ENCODE results near the gene IL20RA.

- no peak for TF ChIP-seq EZH2phosphoT487 (IDR thresholded peaks at IDR 0.05; ENCODE audit: low read length)
- TF ChIP-seq, protein P1, sequence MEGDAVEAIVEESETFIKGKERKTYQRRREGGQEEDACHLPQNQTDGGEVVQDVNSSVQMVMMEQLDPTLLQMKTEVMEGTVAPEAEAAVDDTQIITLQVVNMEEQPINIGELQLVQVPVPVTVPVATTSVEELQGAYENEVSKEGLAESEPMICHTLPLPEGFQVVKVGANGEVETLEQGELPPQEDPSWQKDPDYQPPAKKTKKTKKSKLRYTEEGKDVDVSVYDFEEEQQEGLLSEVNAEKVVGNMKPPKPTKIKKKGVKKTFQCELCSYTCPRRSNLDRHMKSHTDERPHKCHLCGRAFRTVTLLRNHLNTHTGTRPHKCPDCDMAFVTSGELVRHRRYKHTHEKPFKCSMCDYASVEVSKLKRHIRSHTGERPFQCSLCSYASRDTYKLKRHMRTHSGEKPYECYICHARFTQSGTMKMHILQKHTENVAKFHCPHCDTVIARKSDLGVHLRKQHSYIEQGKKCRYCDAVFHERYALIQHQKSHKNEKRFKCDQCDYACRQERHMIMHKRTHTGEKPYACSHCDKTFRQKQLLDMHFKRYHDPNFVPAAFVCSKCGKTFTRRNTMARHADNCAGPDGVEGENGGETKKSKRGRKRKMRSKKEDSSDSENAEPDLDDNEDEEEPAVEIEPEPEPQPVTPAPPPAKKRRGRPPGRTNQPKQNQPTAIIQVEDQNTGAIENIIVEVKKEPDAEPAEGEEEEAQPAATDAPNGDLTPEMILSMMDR (IDR thresholded peaks at IDR 0.05; ENCODE audit: low read length), result no peak
- no peak for TF ChIP-seq EZH2 (optimal IDR thresholded peaks at IDR 0.05; ENCODE audit: low read depth, low read length)
Measured at GRCh38 chr6:136950436-136951126, 94.2 kb downstream of the IL20RA start.

Data from MM.1S (cell line).